GM12878 (cell line): Measurements from ENCODE around the gene SORCS1. TPM values are rescaled to one million over a fixed set of nuclear protein-coding genes. Genes with fewer than 3 reads are reported as not detected.

Source experiments
- BRCA1 ChIP-seq: IDR thresholded peaks from 2 replicates; pipeline ENCODE4 v1.6.1; 2011; ENCODE audit warnings: low read depth, low read length, improper control_type of control experiment
- CBX5 ChIP-seq: sonication (generic); IDR thresholded peaks from 2 replicates; pipeline ENCODE4 v1.6.1; 2016; ENCODE audit warnings: low read depth, moderate library complexity, mild to moderate bottlenecking, inconsistent platforms
- JUNB ChIP-seq: IDR thresholded peaks from 2 replicates; pipeline ENCODE4 v1.6.1; 2016; ENCODE audit warnings: antibody characterized with exemption, mild to moderate bottlenecking
- SREBF2 ChIP-seq: IDR thresholded peaks from 2 replicates; pipeline ENCODE4 v1.6.1; 2012; ENCODE audit warnings: mild to moderate bottlenecking, low read length
- ZNF207 ChIP-seq: fragments of 450-650 bp; IDR thresholded peaks from 2 replicates; pipeline ENCODE4 v1.6.1; 2014; ENCODE audit warnings: antibody characterized with exemption, mild to moderate bottlenecking, borderline replicate concordance
- ZNF217 ChIP-seq: fragments of 450-650 bp; IDR thresholded peaks from 2 replicates; pipeline ENCODE4 v1.6.1; 2017; ENCODE audit warnings: antibody characterized with exemption, mild to moderate bottlenecking
- polyA plus RNA-seq, 11 experiments: library from polyadenylated mRNA; depleted of rRNA in 4 of 11; unstranded in 6 of 11; stranded (reverse) in 5 of 11; fragments of >200 nt; fragmentation: Nextera tagmentation in 4 of 11; fragmentation: Illumina TruSeq in 1 of 11; extraction: Ambion mirVana in 4 of 11; extraction: Trizol in 1 of 11; gene quantifications; 1 replicate in 1 of 11; 2 replicates in 10 of 11; pipeline versions ENCODE4 v1.2.1 to v1.2.3, GENCODE V29; 2011 to 2016; ENCODE audit warnings: inconsistent platforms in 2 of 11, missing spikeins in 2 of 11, low read depth in 1 of 11
- total RNA-seq, 4 experiments: library from RNA; depleted of rRNA in 3 of 4; stranded (reverse); fragments of >200 nt in 3 of 4; fragmentation: Illumina TruSeq in 1 of 4; extraction: Trizol in 1 of 4; gene quantifications; 2 replicates each; pipeline versions ENCODE4 v1.2.1 to v1.2.3, GENCODE V29; 2013 to 2021
- TF ChIP-seq, protein P1 (sequence below): fragments of 450-650 bp; IDR thresholded peaks from 2 replicates; pipeline ENCODE4 v1.6.1; 2016; ENCODE audit warnings: mild to moderate bottlenecking, moderate library complexity, borderline replicate concordance
- TF ChIP-seq, protein P2 (sequence below): IDR thresholded peaks from 2 replicates; pipeline ENCODE4 v1.6.1; 2011; ENCODE audit warnings: low read depth, mild to moderate bottlenecking, low read length, moderate library complexity, borderline replicate concordance; ENCODE audit errors: extremely low read depth
- TF ChIP-seq, protein P3 (sequence below): IDR thresholded peaks from 2 replicates; pipeline ENCODE4 v1.6.1; 2012; ENCODE audit warnings: improper control_type of control experiment, low read depth, low read length; ENCODE audit not compliant: insufficient replicate concordance
- TF ChIP-seq, protein P4 (sequence below): fragments of 150-350 bp; IDR thresholded peaks from 2 replicates; pipeline ENCODE4 v1.6.1; 2016; ENCODE audit warnings: low read depth, low read length

SORCS1 gene
- total and polyA plus RNA-seq, 10 of the 15 experiments (the other 5 are each of a cell fraction or from before 2014, with no cell fraction given), result 0.02 to 9.6 (median 0.06) TPM; not detected in 3

DNA sequence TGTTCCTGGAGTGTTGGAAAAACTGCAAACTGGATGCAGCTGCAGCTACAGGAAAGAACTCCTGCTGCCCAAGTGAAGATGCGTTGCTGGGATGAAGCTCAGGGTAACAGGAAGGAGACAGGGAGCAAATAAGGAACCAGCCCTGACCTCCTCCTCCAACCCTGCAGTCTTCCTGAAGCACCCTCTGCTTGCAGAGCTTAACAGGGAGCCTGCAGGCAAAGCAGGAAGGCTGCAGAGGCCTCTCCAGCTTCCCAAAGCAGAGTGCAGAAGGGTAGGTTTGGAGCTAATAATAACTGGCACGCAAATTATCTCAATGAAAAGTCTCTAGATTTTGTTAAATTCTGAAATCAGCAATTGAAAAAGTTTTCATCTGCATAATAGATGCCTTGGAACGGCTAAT, 92.5 kb downstream of the SORCS1 start (continued):
- TF ChIP-seq, protein P1, sequence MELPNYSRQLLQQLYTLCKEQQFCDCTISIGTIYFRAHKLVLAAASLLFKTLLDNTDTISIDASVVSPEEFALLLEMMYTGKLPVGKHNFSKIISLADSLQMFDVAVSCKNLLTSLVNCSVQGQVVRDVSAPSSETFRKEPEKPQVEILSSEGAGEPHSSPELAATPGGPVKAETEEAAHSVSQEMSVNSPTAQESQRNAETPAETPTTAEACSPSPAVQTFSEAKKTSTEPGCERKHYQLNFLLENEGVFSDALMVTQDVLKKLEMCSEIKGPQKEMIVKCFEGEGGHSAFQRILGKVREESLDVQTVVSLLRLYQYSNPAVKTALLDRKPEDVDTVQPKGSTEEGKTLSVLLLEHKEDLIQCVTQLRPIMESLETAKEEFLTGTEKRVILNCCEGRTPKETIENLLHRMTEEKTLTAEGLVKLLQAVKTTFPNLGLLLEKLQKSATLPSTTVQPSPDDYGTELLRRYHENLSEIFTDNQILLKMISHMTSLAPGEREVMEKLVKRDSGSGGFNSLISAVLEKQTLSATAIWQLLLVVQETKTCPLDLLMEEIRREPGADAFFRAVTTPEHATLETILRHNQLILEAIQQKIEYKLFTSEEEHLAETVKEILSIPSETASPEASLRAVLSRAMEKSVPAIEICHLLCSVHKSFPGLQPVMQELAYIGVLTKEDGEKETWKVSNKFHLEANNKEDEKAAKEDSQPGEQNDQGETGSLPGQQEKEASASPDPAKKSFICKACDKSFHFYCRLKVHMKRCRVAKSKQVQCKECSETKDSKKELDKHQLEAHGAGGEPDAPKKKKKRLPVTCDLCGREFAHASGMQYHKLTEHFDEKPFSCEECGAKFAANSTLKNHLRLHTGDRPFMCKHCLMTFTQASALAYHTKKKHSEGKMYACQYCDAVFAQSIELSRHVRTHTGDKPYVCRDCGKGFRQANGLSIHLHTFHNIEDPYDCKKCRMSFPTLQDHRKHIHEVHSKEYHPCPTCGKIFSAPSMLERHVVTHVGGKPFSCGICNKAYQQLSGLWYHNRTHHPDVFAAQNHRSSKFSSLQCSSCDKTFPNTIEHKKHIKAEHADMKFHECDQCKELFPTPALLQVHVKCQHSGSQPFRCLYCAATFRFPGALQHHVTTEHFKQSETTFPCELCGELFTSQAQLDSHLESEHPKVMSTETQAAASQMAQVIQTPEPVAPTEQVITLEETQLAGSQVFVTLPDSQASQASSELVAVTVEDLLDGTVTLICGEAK, result no peak
- no peak for TF ChIP-seq ZNF217
- TF ChIP-seq, protein P2, sequence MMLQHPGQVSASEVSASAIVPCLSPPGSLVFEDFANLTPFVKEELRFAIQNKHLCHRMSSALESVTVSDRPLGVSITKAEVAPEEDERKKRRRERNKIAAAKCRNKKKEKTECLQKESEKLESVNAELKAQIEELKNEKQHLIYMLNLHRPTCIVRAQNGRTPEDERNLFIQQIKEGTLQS, result no peak
- no peak for TF ChIP-seq BRCA1
- TF ChIP-seq, protein P3, sequence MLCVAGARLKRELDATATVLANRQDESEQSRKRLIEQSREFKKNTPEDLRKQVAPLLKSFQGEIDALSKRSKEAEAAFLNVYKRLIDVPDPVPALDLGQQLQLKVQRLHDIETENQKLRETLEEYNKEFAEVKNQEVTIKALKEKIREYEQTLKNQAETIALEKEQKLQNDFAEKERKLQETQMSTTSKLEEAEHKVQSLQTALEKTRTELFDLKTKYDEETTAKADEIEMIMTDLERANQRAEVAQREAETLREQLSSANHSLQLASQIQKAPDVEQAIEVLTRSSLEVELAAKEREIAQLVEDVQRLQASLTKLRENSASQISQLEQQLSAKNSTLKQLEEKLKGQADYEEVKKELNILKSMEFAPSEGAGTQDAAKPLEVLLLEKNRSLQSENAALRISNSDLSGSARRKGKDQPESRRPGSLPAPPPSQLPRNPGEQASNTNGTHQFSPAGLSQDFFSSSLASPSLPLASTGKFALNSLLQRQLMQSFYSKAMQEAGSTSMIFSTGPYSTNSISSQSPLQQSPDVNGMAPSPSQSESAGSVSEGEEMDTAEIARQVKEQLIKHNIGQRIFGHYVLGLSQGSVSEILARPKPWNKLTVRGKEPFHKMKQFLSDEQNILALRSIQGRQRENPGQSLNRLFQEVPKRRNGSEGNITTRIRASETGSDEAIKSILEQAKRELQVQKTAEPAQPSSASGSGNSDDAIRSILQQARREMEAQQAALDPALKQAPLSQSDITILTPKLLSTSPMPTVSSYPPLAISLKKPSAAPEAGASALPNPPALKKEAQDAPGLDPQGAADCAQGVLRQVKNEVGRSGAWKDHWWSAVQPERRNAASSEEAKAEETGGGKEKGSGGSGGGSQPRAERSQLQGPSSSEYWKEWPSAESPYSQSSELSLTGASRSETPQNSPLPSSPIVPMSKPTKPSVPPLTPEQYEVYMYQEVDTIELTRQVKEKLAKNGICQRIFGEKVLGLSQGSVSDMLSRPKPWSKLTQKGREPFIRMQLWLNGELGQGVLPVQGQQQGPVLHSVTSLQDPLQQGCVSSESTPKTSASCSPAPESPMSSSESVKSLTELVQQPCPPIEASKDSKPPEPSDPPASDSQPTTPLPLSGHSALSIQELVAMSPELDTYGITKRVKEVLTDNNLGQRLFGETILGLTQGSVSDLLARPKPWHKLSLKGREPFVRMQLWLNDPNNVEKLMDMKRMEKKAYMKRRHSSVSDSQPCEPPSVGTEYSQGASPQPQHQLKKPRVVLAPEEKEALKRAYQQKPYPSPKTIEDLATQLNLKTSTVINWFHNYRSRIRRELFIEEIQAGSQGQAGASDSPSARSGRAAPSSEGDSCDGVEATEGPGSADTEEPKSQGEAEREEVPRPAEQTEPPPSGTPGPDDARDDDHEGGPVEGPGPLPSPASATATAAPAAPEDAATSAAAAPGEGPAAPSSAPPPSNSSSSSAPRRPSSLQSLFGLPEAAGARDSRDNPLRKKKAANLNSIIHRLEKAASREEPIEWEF, result no peak
- no peak for TF ChIP-seq CBX5
- TF ChIP-seq ZNF207, result no peak
- no peak for TF ChIP-seq JUNB
- TF ChIP-seq SREBF2, result no peak
- TF ChIP-seq, protein P4, sequence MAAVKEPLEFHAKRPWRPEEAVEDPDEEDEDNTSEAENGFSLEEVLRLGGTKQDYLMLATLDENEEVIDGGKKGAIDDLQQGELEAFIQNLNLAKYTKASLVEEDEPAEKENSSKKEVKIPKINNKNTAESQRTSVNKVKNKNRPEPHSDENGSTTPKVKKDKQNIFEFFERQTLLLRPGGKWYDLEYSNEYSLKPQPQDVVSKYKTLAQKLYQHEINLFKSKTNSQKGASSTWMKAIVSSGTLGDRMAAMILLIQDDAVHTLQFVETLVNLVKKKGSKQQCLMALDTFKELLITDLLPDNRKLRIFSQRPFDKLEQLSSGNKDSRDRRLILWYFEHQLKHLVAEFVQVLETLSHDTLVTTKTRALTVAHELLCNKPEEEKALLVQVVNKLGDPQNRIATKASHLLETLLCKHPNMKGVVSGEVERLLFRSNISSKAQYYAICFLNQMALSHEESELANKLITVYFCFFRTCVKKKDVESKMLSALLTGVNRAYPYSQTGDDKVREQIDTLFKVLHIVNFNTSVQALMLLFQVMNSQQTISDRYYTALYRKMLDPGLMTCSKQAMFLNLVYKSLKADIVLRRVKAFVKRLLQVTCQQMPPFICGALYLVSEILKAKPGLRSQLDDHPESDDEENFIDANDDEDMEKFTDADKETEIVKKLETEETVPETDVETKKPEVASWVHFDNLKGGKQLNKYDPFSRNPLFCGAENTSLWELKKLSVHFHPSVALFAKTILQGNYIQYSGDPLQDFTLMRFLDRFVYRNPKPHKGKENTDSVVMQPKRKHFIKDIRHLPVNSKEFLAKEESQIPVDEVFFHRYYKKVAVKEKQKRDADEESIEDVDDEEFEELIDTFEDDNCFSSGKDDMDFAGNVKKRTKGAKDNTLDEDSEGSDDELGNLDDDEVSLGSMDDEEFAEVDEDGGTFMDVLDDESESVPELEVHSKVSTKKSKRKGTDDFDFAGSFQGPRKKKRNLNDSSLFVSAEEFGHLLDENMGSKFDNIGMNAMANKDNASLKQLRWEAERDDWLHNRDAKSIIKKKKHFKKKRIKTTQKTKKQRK, result no peak
